Neural crest cell (in vitro differentiated cells): ENCODE data around the gene TINCR. TPM values are rescaled to one million over a fixed set of nuclear protein-coding genes. Genes with fewer than 3 reads are reported as not detected.

Source experiments
- DNase-seq: peaks from one replicate; pipeline ENCODE4 v3.0.0; 2021; ENCODE audit warnings: low read depth, mixed read lengths, low spot score
- H3K27ac Mint-ChIP-seq: one replicate; pipeline ENCODE4 v1.8.0; 2021; ENCODE audit warnings: mild to moderate bottlenecking, mixed read lengths; ENCODE audit not compliant: unreplicated experiment
- H3K27me3 Mint-ChIP-seq: 2 replicates; pipeline ENCODE4 v1.8.0; 2021; ENCODE audit warnings: low read depth, mild to moderate bottlenecking, mixed read lengths
- H3K36me3 Mint-ChIP-seq: 2 replicates; pipeline ENCODE4 v1.8.0; 2021; ENCODE audit warnings: low read depth, mild to moderate bottlenecking, mixed read lengths
- H3K4me1 Mint-ChIP-seq: 2 replicates; pipeline ENCODE4 v1.8.0; 2021; ENCODE audit warnings: mixed read lengths
- H3K4me3 Mint-ChIP-seq: one replicate; pipeline ENCODE4 v1.8.0; 2021; ENCODE audit warnings: mild to moderate bottlenecking, mixed read lengths
- H3K9me3 Mint-ChIP-seq: 2 replicates; pipeline ENCODE4 v1.8.0; 2021; ENCODE audit warnings: mixed read lengths
- CTCF ChIP-seq: fragments of 200-600 bp; sonication (generic); conservative IDR thresholded peaks from 2 replicates; pipeline ENCODE4 v1.5.0; 2021; ENCODE audit warnings: antibody characterized with exemption, mild to moderate bottlenecking
- total RNA-seq: library from RNA; stranded (reverse); gene quantifications from 2 replicates; pipeline ENCODE4 v1.2.1, GENCODE V29; 2021

TINCR gene
- total RNA-seq, 1 donor from 2014 or later: 0.37 TPM

GRCh38 chr19:5533257-5533656, 34.5 kb downstream of the TINCR start:
- no peak overlapping the region for H3K27ac Mint-ChIP-seq
- no peaks in the 10 kb centered on the region for H3K27me3 Mint-ChIP-seq
- H3K9me3 Mint-ChIP-seq: peaks cover 4% of the 10 kb centered on the region
- no peak for TF ChIP-seq CTCF
- peaks cover 4% of the 10 kb centered on the region for H3K36me3 Mint-ChIP-seq
- no peak overlapping the region for H3K4me3 Mint-ChIP-seq
- peaks cover 19% of the 10 kb centered on the region for H3K4me1 Mint-ChIP-seq
- no peak for DNase-seq

- H3K4me3 Mint-ChIP-seq: no peak overlapping the region
- no peak for TF ChIP-seq CTCF
- peaks cover 4% of the 10 kb centered on the region for H3K4me1 Mint-ChIP-seq
- H3K27me3 Mint-ChIP-seq: no peaks in the 10 kb centered on the region
- H3K27ac Mint-ChIP-seq: no peak overlapping the region
- no peak for DNase-seq
- peaks cover 4% of the 10 kb centered on the region for H3K36me3 Mint-ChIP-seq
- peaks cover 4% of the 10 kb centered on the region for H3K9me3 Mint-ChIP-seq
These were observed 37.1 kb downstream of the TINCR start for GRCh38 chr19:5530701-5531100.

- Mint-ChIP-seq H3K27me3 (peaks cover 6% of the 10 kb centered on the region), H3K4me3 (no peak overlapping the region), H3K9me3 (peaks cover 3% of the 10 kb centered on the region), H3K36me3 (no peaks in the 10 kb centered on the region), H3K4me1 (peaks cover 19% of the 10 kb centered on the region), H3K27ac (no peak overlapping the region)
- no peak for DNase-seq
- TF ChIP-seq CTCF: no peak
These were observed 41.1 kb downstream of the TINCR start for GRCh38 chr19:5526691-5527090.

- H3K27ac Mint-ChIP-seq: no peak overlapping the region
- H3K27me3 Mint-ChIP-seq: peaks cover 9% of the 10 kb centered on the region
- H3K4me3 Mint-ChIP-seq: no peak overlapping the region
- H3K36me3 Mint-ChIP-seq: no peaks in the 10 kb centered on the region
- H3K9me3 Mint-ChIP-seq: peaks cover 6% of the 10 kb centered on the region
- no peak for DNase-seq
- H3K4me1 Mint-ChIP-seq: peaks cover 16% of the 10 kb centered on the region
- no peak for TF ChIP-seq CTCF
These were observed 43.7 kb downstream of the TINCR start for GRCh38 chr19:5524081-5524480.

- DNase-seq: no peak
- Mint-ChIP-seq H3K4me3 (no peak overlapping the region), H3K27ac (no peak overlapping the region), H3K4me1 (peaks cover 14% of the 10 kb centered on the region), H3K27me3 (peaks cover 9% of the 10 kb centered on the region), H3K9me3 (peaks cover 6% of the 10 kb centered on the region), H3K36me3 (peaks cover 2% of the 10 kb centered on the region)
- no peak for TF ChIP-seq CTCF
These were observed 45.6 kb downstream of the TINCR start for GRCh38 chr19:5522106-5522505.

GRCh38 chr19:5520501-5520900, 47.3 kb downstream of the TINCR start:
- Mint-ChIP-seq H3K4me1 (peaks cover 14% of the 10 kb centered on the region), H3K9me3 (peaks cover 17% of the 10 kb centered on the region), H3K27me3 (peaks cover 9% of the 10 kb centered on the region), H3K27ac (no peak overlapping the region), H3K36me3 (peaks cover 10% of the 10 kb centered on the region), H3K4me3 (no peak overlapping the region)
- TF ChIP-seq CTCF: no peak
- no peak for DNase-seq
